Measurements from ENCODE around the gene LRGUK. TPM values are rescaled to one million over a fixed set of nuclear protein-coding genes. Genes with fewer than 3 reads are reported as not detected.

Gene LRGUK
- total RNA-seq, 1 experiment from 2014 or later, result 1.9 TPM

DNA sequence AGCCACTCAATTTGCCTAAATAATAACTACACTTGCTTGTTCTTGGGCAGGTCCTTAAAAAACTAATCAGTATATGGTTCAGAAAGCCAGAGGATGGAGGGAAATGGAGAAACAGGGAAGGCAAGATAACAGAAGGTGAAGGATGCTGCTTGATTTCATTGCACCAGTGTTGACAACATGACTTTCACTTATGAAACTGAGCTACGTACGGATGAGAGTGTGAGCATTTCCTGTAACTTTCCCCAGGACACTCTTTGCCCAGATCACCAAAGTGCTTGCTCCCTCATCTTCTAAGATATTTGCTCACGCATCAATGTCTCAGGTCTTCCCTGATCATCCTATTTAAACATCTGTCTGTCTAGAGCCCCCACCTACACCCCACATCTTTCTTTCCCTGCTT, 152.2 kb downstream of the LRGUK start:
- ATAC-seq (no peak), DNase-seq (ENCODE audit: low spot score) (no peak)
- ChIA-PET CTCF (no interaction called here), POLR2A (no interaction called here)
- Mint-ChIP-seq H3K36me3 (no peaks in the 10 kb centered on the region), H3K4me3 (no peak overlapping the region), H3K27ac (no peak overlapping the region), H3K9me3 (no peaks in the 10 kb centered on the region), H3K4me1 (peaks cover 12% of the 10 kb centered on the region), H3K27me3 (ENCODE audit: low read depth) (no peaks in the 10 kb centered on the region)
- no peak for TF ChIP-seq JUN (CRISPR knock-in tag; IDR thresholded peaks at IDR 0.05)
- TF ChIP-seq, protein P1, sequence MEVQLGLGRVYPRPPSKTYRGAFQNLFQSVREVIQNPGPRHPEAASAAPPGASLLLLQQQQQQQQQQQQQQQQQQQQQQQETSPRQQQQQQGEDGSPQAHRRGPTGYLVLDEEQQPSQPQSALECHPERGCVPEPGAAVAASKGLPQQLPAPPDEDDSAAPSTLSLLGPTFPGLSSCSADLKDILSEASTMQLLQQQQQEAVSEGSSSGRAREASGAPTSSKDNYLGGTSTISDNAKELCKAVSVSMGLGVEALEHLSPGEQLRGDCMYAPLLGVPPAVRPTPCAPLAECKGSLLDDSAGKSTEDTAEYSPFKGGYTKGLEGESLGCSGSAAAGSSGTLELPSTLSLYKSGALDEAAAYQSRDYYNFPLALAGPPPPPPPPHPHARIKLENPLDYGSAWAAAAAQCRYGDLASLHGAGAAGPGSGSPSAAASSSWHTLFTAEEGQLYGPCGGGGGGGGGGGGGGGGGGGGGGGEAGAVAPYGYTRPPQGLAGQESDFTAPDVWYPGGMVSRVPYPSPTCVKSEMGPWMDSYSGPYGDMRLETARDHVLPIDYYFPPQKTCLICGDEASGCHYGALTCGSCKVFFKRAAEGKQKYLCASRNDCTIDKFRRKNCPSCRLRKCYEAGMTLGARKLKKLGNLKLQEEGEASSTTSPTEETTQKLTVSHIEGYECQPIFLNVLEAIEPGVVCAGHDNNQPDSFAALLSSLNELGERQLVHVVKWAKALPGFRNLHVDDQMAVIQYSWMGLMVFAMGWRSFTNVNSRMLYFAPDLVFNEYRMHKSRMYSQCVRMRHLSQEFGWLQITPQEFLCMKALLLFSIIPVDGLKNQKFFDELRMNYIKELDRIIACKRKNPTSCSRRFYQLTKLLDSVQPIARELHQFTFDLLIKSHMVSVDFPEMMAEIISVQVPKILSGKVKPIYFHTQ (CRISPR knock-in tag; IDR thresholded peaks at IDR 0.05), result no peak
- TF ChIP-seq, protein P2, sequence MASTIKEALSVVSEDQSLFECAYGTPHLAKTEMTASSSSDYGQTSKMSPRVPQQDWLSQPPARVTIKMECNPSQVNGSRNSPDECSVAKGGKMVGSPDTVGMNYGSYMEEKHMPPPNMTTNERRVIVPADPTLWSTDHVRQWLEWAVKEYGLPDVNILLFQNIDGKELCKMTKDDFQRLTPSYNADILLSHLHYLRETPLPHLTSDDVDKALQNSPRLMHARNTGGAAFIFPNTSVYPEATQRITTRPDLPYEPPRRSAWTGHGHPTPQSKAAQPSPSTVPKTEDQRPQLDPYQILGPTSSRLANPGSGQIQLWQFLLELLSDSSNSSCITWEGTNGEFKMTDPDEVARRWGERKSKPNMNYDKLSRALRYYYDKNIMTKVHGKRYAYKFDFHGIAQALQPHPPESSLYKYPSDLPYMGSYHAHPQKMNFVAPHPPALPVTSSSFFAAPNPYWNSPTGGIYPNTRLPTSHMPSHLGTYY (CRISPR knock-in tag; IDR thresholded peaks at IDR 0.05), result no peak
- TF ChIP-seq, protein P3, sequence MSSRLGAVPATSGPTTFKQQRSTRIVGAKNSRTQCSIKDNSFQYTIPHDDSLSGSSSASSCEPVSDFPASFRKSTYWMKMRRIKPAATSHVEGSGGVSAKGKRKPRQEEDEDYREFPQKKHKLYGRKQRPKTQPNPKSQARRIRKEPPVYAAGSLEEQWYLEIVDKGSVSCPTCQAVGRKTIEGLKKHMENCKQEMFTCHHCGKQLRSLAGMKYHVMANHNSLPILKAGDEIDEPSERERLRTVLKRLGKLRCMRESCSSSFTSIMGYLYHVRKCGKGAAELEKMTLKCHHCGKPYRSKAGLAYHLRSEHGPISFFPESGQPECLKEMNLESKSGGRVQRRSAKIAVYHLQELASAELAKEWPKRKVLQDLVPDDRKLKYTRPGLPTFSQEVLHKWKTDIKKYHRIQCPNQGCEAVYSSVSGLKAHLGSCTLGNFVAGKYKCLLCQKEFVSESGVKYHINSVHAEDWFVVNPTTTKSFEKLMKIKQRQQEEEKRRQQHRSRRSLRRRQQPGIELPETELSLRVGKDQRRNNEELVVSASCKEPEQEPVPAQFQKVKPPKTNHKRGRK (CRISPR knock-in tag; IDR thresholded peaks at IDR 0.05; ENCODE audit: borderline replicate concordance), result no peak
- no peak for TF ChIP-seq NFE2L1 (CRISPR knock-in tag; IDR thresholded peaks at IDR 0.05)
- TF ChIP-seq ZNF263 (CRISPR knock-in tag; IDR thresholded peaks at IDR 0.05; ENCODE audit: low read depth), result no peak
- TF ChIP-seq HMGA2 (CRISPR knock-in tag; IDR thresholded peaks at IDR 0.05), result no peak
- no peak for TF ChIP-seq ZBTB21 (CRISPR knock-in tag; IDR thresholded peaks at IDR 0.05; ENCODE audit: borderline replicate concordance)
- TF ChIP-seq, protein P4, sequence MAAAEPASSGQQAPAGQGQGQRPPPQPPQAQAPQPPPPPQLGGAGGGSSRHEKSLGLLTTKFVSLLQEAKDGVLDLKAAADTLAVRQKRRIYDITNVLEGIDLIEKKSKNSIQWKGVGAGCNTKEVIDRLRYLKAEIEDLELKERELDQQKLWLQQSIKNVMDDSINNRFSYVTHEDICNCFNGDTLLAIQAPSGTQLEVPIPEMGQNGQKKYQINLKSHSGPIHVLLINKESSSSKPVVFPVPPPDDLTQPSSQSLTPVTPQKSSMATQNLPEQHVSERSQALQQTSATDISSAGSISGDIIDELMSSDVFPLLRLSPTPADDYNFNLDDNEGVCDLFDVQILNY (CRISPR knock-in tag; IDR thresholded peaks at IDR 0.05), result no peak
- no peak for TF ChIP-seq CREB1 (CRISPR knock-in tag; IDR thresholded peaks at IDR 0.05)

DNA sequence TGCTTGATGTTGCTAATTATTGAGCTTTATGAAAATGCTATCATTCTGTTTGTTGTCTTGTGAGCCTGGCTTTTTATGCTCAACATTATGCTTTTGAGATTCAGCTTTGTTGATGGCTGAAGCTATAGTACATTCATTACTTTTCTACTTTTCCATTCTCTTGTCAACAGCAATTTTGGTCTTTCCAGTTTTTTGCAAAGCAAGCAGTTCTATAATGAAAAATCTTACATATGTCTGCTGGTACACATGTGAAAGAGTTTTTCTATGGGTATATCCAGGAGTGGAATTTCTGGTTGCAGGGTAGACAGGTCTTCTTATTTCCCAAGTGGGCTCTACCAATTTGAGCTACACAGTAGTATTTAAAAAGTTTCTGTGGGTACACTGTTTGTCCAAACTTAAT, 152.8 kb downstream of the LRGUK start:
- ChIA-PET POLR2A (no interaction called here), CTCF (no interaction called here)
- TF ChIP-seq NR2C2 (CRISPR knock-in tag; IDR thresholded peaks at IDR 0.05) (no peak), ATF1 (CRISPR knock-in tag; IDR thresholded peaks at IDR 0.05) (no peak), JUN (CRISPR knock-in tag; IDR thresholded peaks at IDR 0.05) (no peak), TP53 (CRISPR knock-in tag; IDR thresholded peaks at IDR 0.05) (no peak), ZNF416 (CRISPR knock-in tag; IDR thresholded peaks at IDR 0.05) (no peak), ZNF423 (CRISPR knock-in tag; IDR thresholded peaks at IDR 0.05) (no peak), IRF2 (CRISPR knock-in tag; IDR thresholded peaks at IDR 0.05; ENCODE audit: borderline replicate concordance, low read depth) (no peak), ETV6 (CRISPR knock-in tag; IDR thresholded peaks at IDR 0.05) (no peak)
- TF ChIP-seq, protein P5, sequence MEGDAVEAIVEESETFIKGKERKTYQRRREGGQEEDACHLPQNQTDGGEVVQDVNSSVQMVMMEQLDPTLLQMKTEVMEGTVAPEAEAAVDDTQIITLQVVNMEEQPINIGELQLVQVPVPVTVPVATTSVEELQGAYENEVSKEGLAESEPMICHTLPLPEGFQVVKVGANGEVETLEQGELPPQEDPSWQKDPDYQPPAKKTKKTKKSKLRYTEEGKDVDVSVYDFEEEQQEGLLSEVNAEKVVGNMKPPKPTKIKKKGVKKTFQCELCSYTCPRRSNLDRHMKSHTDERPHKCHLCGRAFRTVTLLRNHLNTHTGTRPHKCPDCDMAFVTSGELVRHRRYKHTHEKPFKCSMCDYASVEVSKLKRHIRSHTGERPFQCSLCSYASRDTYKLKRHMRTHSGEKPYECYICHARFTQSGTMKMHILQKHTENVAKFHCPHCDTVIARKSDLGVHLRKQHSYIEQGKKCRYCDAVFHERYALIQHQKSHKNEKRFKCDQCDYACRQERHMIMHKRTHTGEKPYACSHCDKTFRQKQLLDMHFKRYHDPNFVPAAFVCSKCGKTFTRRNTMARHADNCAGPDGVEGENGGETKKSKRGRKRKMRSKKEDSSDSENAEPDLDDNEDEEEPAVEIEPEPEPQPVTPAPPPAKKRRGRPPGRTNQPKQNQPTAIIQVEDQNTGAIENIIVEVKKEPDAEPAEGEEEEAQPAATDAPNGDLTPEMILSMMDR (IDR thresholded peaks at IDR 0.05), result no peak
- TF ChIP-seq, protein P6, sequence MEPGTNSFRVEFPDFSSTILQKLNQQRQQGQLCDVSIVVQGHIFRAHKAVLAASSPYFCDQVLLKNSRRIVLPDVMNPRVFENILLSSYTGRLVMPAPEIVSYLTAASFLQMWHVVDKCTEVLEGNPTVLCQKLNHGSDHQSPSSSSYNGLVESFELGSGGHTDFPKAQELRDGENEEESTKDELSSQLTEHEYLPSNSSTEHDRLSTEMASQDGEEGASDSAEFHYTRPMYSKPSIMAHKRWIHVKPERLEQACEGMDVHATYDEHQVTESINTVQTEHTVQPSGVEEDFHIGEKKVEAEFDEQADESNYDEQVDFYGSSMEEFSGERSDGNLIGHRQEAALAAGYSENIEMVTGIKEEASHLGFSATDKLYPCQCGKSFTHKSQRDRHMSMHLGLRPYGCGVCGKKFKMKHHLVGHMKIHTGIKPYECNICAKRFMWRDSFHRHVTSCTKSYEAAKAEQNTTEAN (CRISPR knock-in tag; IDR thresholded peaks at IDR 0.05), result no peak
- TF ChIP-seq, protein P7, sequence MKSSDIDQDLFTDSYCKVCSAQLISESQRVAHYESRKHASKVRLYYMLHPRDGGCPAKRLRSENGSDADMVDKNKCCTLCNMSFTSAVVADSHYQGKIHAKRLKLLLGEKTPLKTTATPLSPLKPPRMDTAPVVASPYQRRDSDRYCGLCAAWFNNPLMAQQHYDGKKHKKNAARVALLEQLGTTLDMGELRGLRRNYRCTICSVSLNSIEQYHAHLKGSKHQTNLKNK (CRISPR knock-in tag; IDR thresholded peaks at IDR 0.05), result no peak
- H3K4me1 Mint-ChIP-seq, result peaks cover 12% of the 10 kb centered on the region
- H3K36me3 Mint-ChIP-seq, result no peaks in the 10 kb centered on the region
- H3K27me3 Mint-ChIP-seq (ENCODE audit: low read depth), result no peaks in the 10 kb centered on the region
- no peak overlapping the region for H3K4me3 Mint-ChIP-seq
- DNase-seq (ENCODE audit: low spot score), result no peak
- H3K9me3 Mint-ChIP-seq, result no peaks in the 10 kb centered on the region
- ATAC-seq, result no peak
- H3K27ac Mint-ChIP-seq, result no peak overlapping the region
